Measurements from ENCODE around the gene TUBB4A. TPM values are rescaled to one million over a fixed set of nuclear protein-coding genes. Genes with fewer than 3 reads are reported as not detected.
A peak's percentile ranks its signal among the peaks of the same experiment; 100 is the strongest.

Gene TUBB4A
- polyA plus RNA-seq, 1 donor: 7.3 TPM

GRCh38 chr19:6494438-6495036, 7.6 kb downstream of the TUBB4A start:
- H3K4me1 ChIP-seq (ENCODE audit: control insufficient read depth, insufficient read depth, low read length): no peaks in the 10 kb centered on the region
- no peak overlapping the region for H3K4me3 ChIP-seq (ENCODE audit: low read length)
- no peak for DNase-seq
- no peaks in the 10 kb centered on the region for H3K36me3 ChIP-seq (ENCODE audit: control insufficient read depth, insufficient read depth, low read length)
- no peak overlapping the region for H3K27ac ChIP-seq (ENCODE audit: low read length)
- WGBS (ENCODE audit: insufficient coverage, low lambda C conversion rate): 67% methylated on average over 3 of the region's 8 CpGs
- H3K27me3 ChIP-seq (ENCODE audit: control insufficient read depth, insufficient read depth, low read length): peaks cover 7% of the 10 kb centered on the region
- no peaks in the 10 kb centered on the region for H3K9me3 ChIP-seq (ENCODE audit: control insufficient read depth, low read depth, low read length)

- Histone ChIP-seq H3K4me3 (ENCODE audit: low read length) (no peak overlapping the region), H3K27me3 (ENCODE audit: control insufficient read depth, insufficient read depth, low read length) (peaks cover 3% of the 10 kb centered on the region), H3K9me3 (ENCODE audit: control insufficient read depth, low read depth, low read length) (no peaks in the 10 kb centered on the region), H3K36me3 (ENCODE audit: control insufficient read depth, insufficient read depth, low read length) (no peaks in the 10 kb centered on the region), H3K4me1 (ENCODE audit: control insufficient read depth, insufficient read depth, low read length) (no peaks in the 10 kb centered on the region), H3K27ac (ENCODE audit: low read length) (no peak overlapping the region)
- WGBS (ENCODE audit: insufficient coverage, low lambda C conversion rate): 100% methylated on average over 1 of the region's 4 CpGs
- DNase-seq: no peak
Observed at GRCh38 chr19:6491802-6492592, 10.1 kb downstream of the TUBB4A start.

GRCh38 chr19:6490134-6490533, 12.0 kb downstream of the TUBB4A start:
- Histone ChIP-seq H3K4me3 (ENCODE audit: low read length) (no peak overlapping the region), H3K27me3 (ENCODE audit: control insufficient read depth, insufficient read depth, low read length) (peaks cover 3% of the 10 kb centered on the region), H3K9me3 (ENCODE audit: control insufficient read depth, low read depth, low read length) (no peaks in the 10 kb centered on the region), H3K36me3 (ENCODE audit: control insufficient read depth, insufficient read depth, low read length) (no peaks in the 10 kb centered on the region), H3K4me1 (ENCODE audit: control insufficient read depth, insufficient read depth, low read length) (no peaks in the 10 kb centered on the region), H3K27ac (ENCODE audit: low read length) (no peak overlapping the region)
- WGBS (ENCODE audit: insufficient coverage, low lambda C conversion rate): 60% methylated on average over 1 of the region's 2 CpGs
- DNase-seq: no peak

GRCh38 chr19:6489278-6490061, 12.6 kb downstream of the TUBB4A start:
- no peak overlapping the region for H3K27ac ChIP-seq (ENCODE audit: low read length)
- no peak for DNase-seq
- 65% methylated on average over 2 of the region's 15 CpGs for WGBS (ENCODE audit: insufficient coverage, low lambda C conversion rate)
- H3K4me1 ChIP-seq (ENCODE audit: control insufficient read depth, insufficient read depth, low read length): no peaks in the 10 kb centered on the region
- peaks cover 3% of the 10 kb centered on the region for H3K27me3 ChIP-seq (ENCODE audit: control insufficient read depth, insufficient read depth, low read length)
- H3K4me3 ChIP-seq (ENCODE audit: low read length): no peak overlapping the region
- H3K36me3 ChIP-seq (ENCODE audit: control insufficient read depth, insufficient read depth, low read length): no peaks in the 10 kb centered on the region
- no peaks in the 10 kb centered on the region for H3K9me3 ChIP-seq (ENCODE audit: control insufficient read depth, low read depth, low read length)

GRCh38 chr19:6484831-6485230, 17.3 kb downstream of the TUBB4A start:
- no peak for DNase-seq
- Histone ChIP-seq H3K4me3 (ENCODE audit: low read length) (no peak overlapping the region), H3K27ac (ENCODE audit: low read length) (no peak overlapping the region), H3K4me1 (ENCODE audit: control insufficient read depth, insufficient read depth, low read length) (no peaks in the 10 kb centered on the region), H3K9me3 (ENCODE audit: control insufficient read depth, low read depth, low read length) (no peaks in the 10 kb centered on the region), H3K36me3 (ENCODE audit: control insufficient read depth, insufficient read depth, low read length) (no peaks in the 10 kb centered on the region), H3K27me3 (ENCODE audit: control insufficient read depth, insufficient read depth, low read length) (peaks cover under 1% of the 10 kb centered on the region)
- WGBS (ENCODE audit: insufficient coverage, low lambda C conversion rate): 83% methylated on average over 4 of the region's 7 CpGs

GRCh38 chr19:6484230-6484629, 17.9 kb downstream of the TUBB4A start:
- no CpG with 5 or more reads among the region's 8 CpGs for WGBS (ENCODE audit: insufficient coverage, low lambda C conversion rate)
- no peak for DNase-seq
- no peaks in the 10 kb centered on the region for H3K4me1 ChIP-seq (ENCODE audit: control insufficient read depth, insufficient read depth, low read length)

GRCh38 chr19:6483235-6483634, 18.9 kb downstream of the TUBB4A start:
- WGBS (ENCODE audit: insufficient coverage, low lambda C conversion rate): no CpG with 5 or more reads among the region's 3 CpGs
- no peak for DNase-seq

More at GRCh38 chr19:6484230-6484629, 17.9 kb downstream of the TUBB4A start:
- Histone ChIP-seq H3K27ac (ENCODE audit: low read length) (no peak overlapping the region), H3K27me3 (ENCODE audit: control insufficient read depth, insufficient read depth, low read length) (no peaks in the 10 kb centered on the region), H3K9me3 (ENCODE audit: control insufficient read depth, low read depth, low read length) (no peaks in the 10 kb centered on the region), H3K36me3 (ENCODE audit: control insufficient read depth, insufficient read depth, low read length) (no peaks in the 10 kb centered on the region), H3K4me3 (ENCODE audit: low read length) (no peak overlapping the region)

GRCh38 chr19:6482343-6482686, 19.8 kb downstream of the TUBB4A start:
- H3K4me1 ChIP-seq (ENCODE audit: control insufficient read depth, insufficient read depth, low read length): no peaks in the 10 kb centered on the region
- H3K36me3 ChIP-seq (ENCODE audit: control insufficient read depth, insufficient read depth, low read length): no peaks in the 10 kb centered on the region
- no CpG with 5 or more reads among the region's 8 CpGs for WGBS (ENCODE audit: insufficient coverage, low lambda C conversion rate)
- no peak overlapping the region for H3K27ac ChIP-seq (ENCODE audit: low read length)
- no peak for DNase-seq
- H3K4me3 ChIP-seq (ENCODE audit: low read length): no peak overlapping the region
- H3K9me3 ChIP-seq (ENCODE audit: control insufficient read depth, low read depth, low read length): no peaks in the 10 kb centered on the region
- H3K27me3 ChIP-seq (ENCODE audit: control insufficient read depth, insufficient read depth, low read length): no peaks in the 10 kb centered on the region

More at GRCh38 chr19:6483235-6483634, 18.9 kb downstream of the TUBB4A start:
- Histone ChIP-seq H3K27me3 (ENCODE audit: control insufficient read depth, insufficient read depth, low read length) (no peaks in the 10 kb centered on the region), H3K9me3 (ENCODE audit: control insufficient read depth, low read depth, low read length) (no peaks in the 10 kb centered on the region), H3K4me3 (ENCODE audit: low read length) (no peak overlapping the region), H3K27ac (ENCODE audit: low read length) (no peak overlapping the region), H3K36me3 (ENCODE audit: control insufficient read depth, insufficient read depth, low read length) (no peaks in the 10 kb centered on the region), H3K4me1 (ENCODE audit: control insufficient read depth, insufficient read depth, low read length) (no peaks in the 10 kb centered on the region)

- Histone ChIP-seq H3K4me1 (ENCODE audit: control insufficient read depth, insufficient read depth, low read length) (peaks cover 5% of the 10 kb centered on the region), H3K36me3 (ENCODE audit: control insufficient read depth, insufficient read depth, low read length) (no peaks in the 10 kb centered on the region), H3K4me3 (ENCODE audit: low read length) (peak within 1 kb of the TSS; percentile 4), H3K27ac (ENCODE audit: low read length) (no peak within 1 kb of the TSS), H3K27me3 (ENCODE audit: control insufficient read depth, insufficient read depth, low read length) (peaks cover 2% of the 10 kb centered on the region), H3K9me3 (ENCODE audit: control insufficient read depth, low read depth, low read length) (no peaks in the 10 kb centered on the region)
- DNase-seq: no peak
- WGBS (ENCODE audit: insufficient coverage, low lambda C conversion rate): no CpG with 5 or more reads among the region's 24 CpGs
Observed at GRCh38 chr19:6481541-6482342, 20.4 kb downstream of the TUBB4A start, which contains the start of gene DENND1C. Gene DENND1C, minus strand, starts transcription at chr19:6481787. Its CDS starts 92 bp downstream, at chr19:6481695.

Measured in large intestine (tissue), 3 donors.